ENCODE data around the gene GATAD2A.
A peak's percentile ranks its signal among the peaks of the same experiment; 100 is the strongest.
"Not testable (repeated sequence)": the region's sequence is repeated elsewhere in the genome, so short reads cannot be mapped to it uniquely, and the experiment has no call there.

Gene GATAD2A

DNA sequence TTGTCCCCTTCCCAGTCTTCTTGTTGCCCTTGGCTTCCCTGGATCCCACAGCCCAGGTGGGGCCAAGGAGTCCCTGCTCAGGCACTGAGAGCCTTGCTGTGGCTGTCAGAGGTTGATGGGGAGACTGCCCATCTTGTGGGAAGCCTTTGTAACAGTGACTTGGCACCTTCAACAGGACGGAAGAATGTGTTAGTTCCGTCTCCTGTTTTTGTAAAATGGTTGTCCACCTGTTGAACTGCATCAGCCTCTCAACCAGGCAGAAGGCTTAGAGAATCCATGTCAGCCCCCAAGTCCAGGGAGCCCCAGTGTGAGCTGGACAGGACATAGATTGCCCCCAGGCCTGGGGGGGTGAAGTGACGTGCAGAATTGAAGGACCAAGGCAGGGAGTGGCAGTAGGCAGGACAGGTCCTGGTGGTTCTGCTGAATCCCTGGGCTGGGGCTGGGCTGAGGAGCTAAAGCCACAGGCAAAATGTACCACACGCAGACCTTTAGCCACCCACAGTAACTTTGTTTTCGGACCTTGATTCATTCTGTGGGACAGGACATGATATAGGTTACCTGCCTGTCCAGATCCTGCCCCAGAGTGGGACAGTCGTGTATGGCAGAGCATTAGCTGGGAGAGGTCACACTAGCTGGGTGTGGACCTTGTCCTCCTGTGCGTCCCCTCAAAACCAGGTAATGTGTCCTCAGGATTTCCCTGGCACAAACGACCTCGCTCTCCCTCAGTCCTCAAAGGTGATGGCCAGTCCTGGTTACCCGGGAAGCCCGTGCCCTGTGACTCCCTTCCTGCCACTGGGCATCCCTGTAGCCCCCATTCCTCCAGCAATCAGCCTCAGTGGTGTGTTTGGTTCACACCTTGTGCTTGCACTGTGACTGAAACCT, 47.0 kb downstream of the GATAD2A start:
- in situ Hi-C loops (cut with HindIII; ENCODE audit: low sequenced_read_pairs): no loop called here
- no peak overlapping the region for H3K4me3 ChIP-seq (ENCODE audit: low read depth, low read length)
- DNase-seq (ENCODE audit: low read depth, low spot score): no peak
- TF ChIP-seq CTCF (IDR thresholded peaks at IDR 0.05; ENCODE audit: low read depth, low read length): no peak

DNA sequence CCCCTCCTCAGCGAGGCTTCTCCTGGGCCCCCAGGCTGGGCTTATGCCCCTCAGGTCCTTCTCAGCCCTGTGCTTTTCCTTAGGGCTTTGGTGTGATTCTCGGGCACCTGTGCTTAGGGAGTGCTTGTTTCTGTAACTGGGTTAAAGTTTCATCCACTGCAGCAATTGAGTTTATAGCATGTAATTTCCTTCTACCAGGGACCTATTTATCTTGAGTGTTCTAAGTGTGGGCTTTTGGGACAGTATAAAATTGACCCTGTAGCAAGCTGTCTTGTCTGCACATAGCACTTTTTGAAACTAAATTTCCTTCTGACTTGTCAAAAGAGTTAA, 47.6 kb downstream of the GATAD2A start:
- TF ChIP-seq CTCF (IDR thresholded peaks at IDR 0.05; ENCODE audit: low read depth, low read length): no peak
- in situ Hi-C loops (cut with HindIII; ENCODE audit: low sequenced_read_pairs): no loop called here
- no peak for DNase-seq (ENCODE audit: low read depth, low spot score)
- no peak overlapping the region for H3K4me3 ChIP-seq (ENCODE audit: low read depth, low read length)

DNA sequence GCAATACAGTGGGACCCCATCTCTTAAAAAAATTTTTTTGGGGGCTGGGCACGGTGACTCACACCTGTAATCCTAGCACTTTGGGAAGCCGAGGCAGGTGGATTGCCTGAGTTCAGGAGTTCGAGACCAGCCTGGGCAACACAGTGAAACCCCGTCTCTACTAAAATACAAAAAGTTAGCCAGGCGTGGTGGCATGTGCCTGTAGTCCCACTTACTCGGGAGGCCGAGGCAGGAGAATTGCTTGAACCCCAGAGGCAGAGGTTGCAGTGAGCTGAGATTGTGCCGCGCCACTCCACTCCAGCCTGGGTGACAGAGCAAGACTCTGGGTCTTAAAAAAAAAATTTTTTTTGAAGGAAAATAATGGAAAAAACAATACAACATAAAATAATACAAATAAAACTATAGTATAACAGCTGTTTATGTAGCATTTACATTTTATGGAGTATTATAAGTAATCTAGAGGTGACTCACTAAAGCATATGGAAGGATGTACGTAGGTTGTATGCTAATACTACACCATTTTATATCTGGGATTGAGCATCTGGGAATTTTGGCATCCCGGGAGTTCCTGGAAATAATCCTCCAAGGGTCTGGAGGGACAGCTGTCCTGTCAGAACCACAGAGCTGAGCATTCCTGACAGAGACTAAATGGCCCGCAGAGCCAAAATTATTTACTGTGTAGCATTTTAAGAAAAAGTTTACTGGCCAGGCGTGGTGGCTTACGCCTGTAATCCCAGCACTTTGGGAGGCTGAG, 49.9 kb downstream of the GATAD2A start:
- H3K4me3 ChIP-seq (ENCODE audit: low read depth, low read length); in situ Hi-C loops (cut with HindIII; ENCODE audit: low sequenced_read_pairs); DNase-seq (ENCODE audit: low read depth, low spot score): not testable (repeated sequence)

DNA sequence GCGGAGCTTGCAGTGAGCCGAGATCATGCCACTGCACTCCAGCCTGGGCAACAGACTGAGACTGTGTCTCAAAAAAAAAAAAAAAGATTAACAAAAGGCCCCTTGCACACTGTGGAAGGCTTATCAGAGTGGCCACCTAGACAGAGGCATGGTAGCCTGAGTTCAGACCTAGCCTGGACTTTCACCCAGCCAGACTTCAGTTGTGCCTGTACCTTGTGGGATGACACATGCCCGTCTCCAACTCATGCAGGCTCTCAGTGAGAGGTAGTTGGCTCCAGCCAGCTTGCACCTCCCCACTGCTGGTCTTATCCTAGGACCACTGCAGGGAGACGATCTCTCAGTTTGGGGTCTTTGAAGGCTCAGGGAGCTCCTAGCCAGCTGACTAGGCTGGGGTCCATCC, 52.2 kb downstream of the GATAD2A start:
- in situ Hi-C loops (cut with HindIII; ENCODE audit: low sequenced_read_pairs): no loop called here
- TF ChIP-seq CTCF (IDR thresholded peaks at IDR 0.05; ENCODE audit: low read depth, low read length): no peak
- H3K4me3 ChIP-seq (ENCODE audit: low read depth, low read length): no peak overlapping the region
- no peak for DNase-seq (ENCODE audit: low read depth, low spot score)

- H3K4me3 ChIP-seq (ENCODE audit: low read depth, low read length): no peak overlapping the region
- no peak for DNase-seq (ENCODE audit: low read depth, low spot score)
- in situ Hi-C loops (cut with HindIII; ENCODE audit: low sequenced_read_pairs): no loop called here
- TF ChIP-seq CTCF (IDR thresholded peaks at IDR 0.05; ENCODE audit: low read depth, low read length): no peak
These were observed 52.8 kb downstream of the GATAD2A start for GRCh38 chr19:19458110-19458816.

DNA sequence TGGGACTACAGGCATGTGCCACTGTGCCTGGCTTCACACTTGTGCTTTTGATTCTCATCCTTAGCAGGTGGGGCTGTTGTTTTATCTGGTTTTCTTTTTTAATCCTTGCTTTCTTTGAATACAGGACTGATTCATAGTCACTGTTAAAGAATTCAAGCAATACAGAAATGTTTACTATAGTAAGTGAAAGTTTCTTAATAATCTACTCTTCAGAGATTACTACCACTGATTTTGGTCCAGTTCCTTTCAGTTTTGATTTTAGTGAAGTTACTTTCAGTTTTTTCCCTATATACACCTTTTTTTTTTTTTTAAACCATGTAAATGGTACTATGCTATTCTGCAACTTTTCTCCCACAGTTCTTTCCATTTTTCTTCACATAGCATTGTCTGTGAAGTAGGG, 53.6 kb downstream of the GATAD2A start:
- peak; percentile 45 for DNase-seq (ENCODE audit: low read depth, low spot score)
- TF ChIP-seq CTCF (IDR thresholded peaks at IDR 0.05; ENCODE audit: low read depth, low read length): no peak
- in situ Hi-C loops (cut with HindIII; ENCODE audit: low sequenced_read_pairs): no loop called here
- no peak overlapping the region for H3K4me3 ChIP-seq (ENCODE audit: low read depth, low read length)
